Endothelial cell (in vitro differentiated cells): ENCODE measurements around the gene DVL1. TPM values are rescaled to one million over a fixed set of nuclear protein-coding genes. Genes with fewer than 3 reads are reported as not detected.
A peak's percentile ranks its signal among the peaks of the same experiment; 100 is the strongest.

ENCODE experiments used
- DNase-seq: peaks from one replicate; pipeline ENCODE4 v3.0.0; 2021; ENCODE audit warnings: low spot score
- H3K27ac Mint-ChIP-seq: one replicate; pipeline ENCODE4 v1.8.0; 2021; ENCODE audit warnings: mixed read lengths, inconsistent platforms; ENCODE audit not compliant: unreplicated experiment
- H3K27me3 Mint-ChIP-seq: one replicate; pipeline ENCODE4 v1.8.0; 2021; ENCODE audit warnings: mild to moderate bottlenecking, moderate library complexity, mixed read lengths, inconsistent platforms; ENCODE audit not compliant: unreplicated experiment
- H3K36me3 Mint-ChIP-seq: one replicate; pipeline ENCODE4 v1.8.0; 2021; ENCODE audit warnings: mild to moderate bottlenecking, low read depth, mixed read lengths, inconsistent platforms; ENCODE audit not compliant: unreplicated experiment
- H3K4me1 Mint-ChIP-seq: one replicate; pipeline ENCODE4 v1.8.0; 2021; ENCODE audit warnings: mild to moderate bottlenecking, mixed read lengths, inconsistent platforms; ENCODE audit not compliant: unreplicated experiment
- H3K4me3 Mint-ChIP-seq: one replicate; pipeline ENCODE4 v1.8.0; 2021; ENCODE audit warnings: mild to moderate bottlenecking, mixed read lengths, inconsistent platforms; ENCODE audit not compliant: unreplicated experiment
- H3K9me3 Mint-ChIP-seq: one replicate; pipeline ENCODE4 v1.8.0; 2021; ENCODE audit warnings: mixed read lengths, inconsistent platforms; ENCODE audit not compliant: unreplicated experiment
- CTCF ChIP-seq: fragments of 200-600 bp; sonication (generic); IDR thresholded peaks from one replicate; pipeline ENCODE4 v1.5.0; 2021; ENCODE audit warnings: antibody characterized with exemption; ENCODE audit not compliant: unreplicated experiment
- total RNA-seq: library from RNA; stranded (reverse); fragmentation: NEBNext Ultra II Directional; extraction: Animal tissue kit (Norgen Biotek cat#: 25700); gene quantifications from one replicate; pipeline ENCODE4 v1.2.1, GENCODE V29; 2021; ENCODE audit not compliant: unreplicated experiment

Gene DVL1
- total RNA-seq, 1 donor from 2014 or later, result 26.7 TPM

DNA sequence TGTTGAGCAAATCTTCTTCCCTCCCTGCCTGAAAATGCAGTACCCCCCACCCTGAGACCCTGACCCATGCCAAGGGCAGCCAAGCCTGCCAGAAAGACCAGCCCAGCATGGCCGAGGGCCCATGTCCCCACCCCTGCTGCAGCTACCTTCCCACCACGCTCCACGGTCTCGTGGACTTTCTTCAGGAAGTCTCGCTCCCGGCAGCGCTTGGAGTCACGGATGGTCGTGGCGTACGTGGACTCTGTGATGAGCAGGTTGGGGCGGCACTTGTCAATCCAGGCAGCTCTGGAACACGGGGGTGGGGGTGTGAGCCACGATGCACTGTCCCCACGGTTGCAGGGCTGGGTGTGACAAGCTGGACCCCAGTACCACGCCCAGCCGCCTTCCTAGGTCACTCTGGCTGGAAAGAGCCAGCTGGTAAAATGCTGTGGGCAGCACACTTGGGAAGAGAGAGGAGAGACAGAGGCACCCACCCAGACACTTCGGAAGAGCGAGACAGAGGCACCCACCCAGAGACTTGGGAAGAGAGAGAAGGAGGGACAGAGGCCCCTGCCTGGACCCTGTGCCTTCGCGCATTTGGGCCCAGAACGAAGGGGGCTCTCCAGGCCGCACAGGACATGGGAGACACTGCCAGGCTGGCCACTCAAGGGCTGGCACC is 34.4 kb downstream of the DVL1 start:
- peaks cover 3% of the 10 kb centered on the region for H3K27me3 Mint-ChIP-seq
- H3K4me1 Mint-ChIP-seq, result peaks cover 6% of the 10 kb centered on the region
- no peak for TF ChIP-seq CTCF
- H3K36me3 Mint-ChIP-seq, result peaks cover 8% of the 10 kb centered on the region
- DNase-seq, result no peak
- no peak overlapping the region for H3K27ac Mint-ChIP-seq
- no peak overlapping the region for H3K4me3 Mint-ChIP-seq
- H3K9me3 Mint-ChIP-seq, result no peaks in the 10 kb centered on the region

DNA sequence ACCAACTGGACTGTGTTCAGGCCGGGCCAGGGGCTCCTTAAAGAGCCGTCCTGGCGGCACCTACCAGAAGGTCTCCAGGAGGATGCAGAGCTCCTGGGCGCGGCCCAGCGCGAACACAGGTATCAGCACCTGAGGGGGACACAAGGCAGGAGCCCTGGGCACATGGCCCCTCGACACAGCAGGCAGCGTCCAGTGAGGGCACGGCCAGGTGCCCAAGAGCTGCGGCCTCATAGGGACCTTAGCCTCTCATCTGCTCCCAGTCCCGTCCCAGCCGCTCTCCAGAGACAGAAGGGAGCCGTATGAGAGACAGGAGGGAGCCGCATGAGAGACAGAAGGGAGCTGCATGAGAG is 35.0 kb downstream of the DVL1 start:
- Mint-ChIP-seq H3K27me3 (peaks cover 4% of the 10 kb centered on the region), H3K36me3 (peaks cover 5% of the 10 kb centered on the region), H3K27ac (no peak overlapping the region), H3K4me3 (no peak overlapping the region), H3K4me1 (peaks cover 6% of the 10 kb centered on the region), H3K9me3 (no peaks in the 10 kb centered on the region)
- no peak for DNase-seq
- no peak for TF ChIP-seq CTCF

GRCh38 chr1:1313500-1314236 is 35.5 kb downstream of the DVL1 start:
- peaks cover 3% of the 10 kb centered on the region for H3K36me3 Mint-ChIP-seq
- no peak for DNase-seq
- TF ChIP-seq CTCF, result no peak
- H3K9me3 Mint-ChIP-seq, result no peaks in the 10 kb centered on the region
- peak overlapping the region; percentile 65 for H3K4me3 Mint-ChIP-seq
- peaks cover 6% of the 10 kb centered on the region for H3K4me1 Mint-ChIP-seq
- H3K27ac Mint-ChIP-seq, result no peak overlapping the region
- H3K27me3 Mint-ChIP-seq, result peaks cover 6% of the 10 kb centered on the region

GRCh38 chr1:1312450-1313314 is 36.5 kb downstream of the DVL1 start:
- Mint-ChIP-seq H3K4me3 (no peak overlapping the region), H3K27me3 (peaks cover 6% of the 10 kb centered on the region), H3K4me1 (peaks cover 6% of the 10 kb centered on the region), H3K27ac (no peak overlapping the region), H3K9me3 (no peaks in the 10 kb centered on the region), H3K36me3 (peaks cover 3% of the 10 kb centered on the region)
- DNase-seq, result no peak
- TF ChIP-seq CTCF, result no peak
